KG1 (cell line): Measurements from ENCODE around the gene MMP10.
A peak's percentile ranks its signal among the peaks of the same experiment; 100 is the strongest.

Experiments used
- DNase-seq: peaks from one replicate; lab custom pipeline; 2025; lab: John Stamatoyannopoulos, UW

Gene MMP10

DNA sequence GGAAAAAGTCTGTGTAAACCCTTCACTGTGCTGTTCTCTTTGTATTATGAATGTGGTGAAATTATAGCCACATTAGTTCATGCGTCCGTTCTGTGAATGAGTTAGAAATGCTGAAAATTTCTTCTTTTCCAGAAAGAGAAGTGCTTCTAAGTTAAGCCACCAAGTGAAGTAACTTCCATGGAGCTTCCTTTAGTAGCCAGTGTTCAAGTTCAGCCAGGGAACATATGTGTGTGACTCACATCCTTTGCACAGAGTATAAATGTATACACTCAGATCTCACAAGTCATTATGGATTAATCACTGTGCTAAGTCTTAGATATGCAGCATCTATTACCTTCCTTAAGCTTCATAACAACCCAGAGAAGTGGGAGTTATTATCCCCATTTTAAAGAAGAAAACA, 52.5 kb downstream of the MMP10 start:
- DNase-seq: peak; percentile 30

DNA sequence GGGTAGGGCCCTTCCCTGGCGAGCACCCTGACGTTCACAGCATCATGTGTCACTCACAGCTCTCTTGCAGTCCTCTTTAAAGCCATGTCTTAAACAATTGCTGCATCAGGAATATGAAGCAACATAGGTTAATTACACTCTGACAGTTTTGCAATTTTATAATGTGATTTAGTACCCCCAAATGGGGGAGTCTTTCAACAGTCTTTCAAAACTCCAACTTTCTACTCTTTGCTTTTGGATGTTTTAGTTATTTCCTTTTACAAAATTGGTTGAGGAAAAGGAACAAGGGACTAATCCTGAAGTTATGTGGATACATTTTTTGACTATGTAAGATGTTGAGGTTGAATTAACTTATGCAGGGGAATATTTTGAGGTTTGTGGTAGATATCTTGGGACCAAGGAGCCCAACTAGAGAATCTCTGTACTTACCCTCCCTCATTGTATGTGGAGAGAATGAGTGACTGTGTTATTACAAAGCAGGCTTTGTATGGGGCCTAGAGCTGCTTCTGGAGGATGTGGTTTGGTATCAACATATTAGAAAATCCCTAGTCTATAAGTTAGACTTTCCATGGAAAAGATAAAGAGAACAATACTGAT, 55.4 kb downstream of the MMP10 start, which contains the start of gene MMP8:
Gene MMP8 (minus strand): TSS at position 51 of the 597 bp plus-strand sequence. CDS start 99 bp downstream, outside the sequence.
- DNase-seq: no peak

DNA sequence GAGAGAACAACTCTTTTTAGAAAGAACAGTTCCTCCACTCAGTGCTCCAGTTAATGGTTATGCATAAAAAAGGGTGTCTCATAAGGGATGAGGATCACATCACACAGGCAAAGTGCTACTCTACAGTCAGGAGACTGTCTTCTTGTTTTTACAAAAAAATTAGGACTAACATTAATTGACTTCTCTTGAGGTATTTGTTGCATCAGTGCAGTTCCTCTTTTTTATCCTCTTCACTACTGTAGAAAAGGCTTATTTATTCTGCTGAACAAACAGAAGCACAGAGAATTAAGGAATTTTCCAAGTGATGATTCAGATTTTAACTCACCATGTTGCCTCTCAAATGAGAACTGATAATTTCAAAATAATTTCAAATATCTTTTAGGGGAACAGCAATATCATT, 57.6 kb downstream of the MMP10 start:
- DNase-seq: peak; percentile 30
